NCI-H2081 (cell line): ENCODE results near the gene INPP4B.
A peak's percentile ranks its signal among the peaks of the same experiment; 100 is the strongest.

Experiments used
- DNase-seq, 2 experiments: peaks; one replicate each; lab custom pipeline; 2025; lab: John Stamatoyannopoulos, UW

Gene INPP4B

DNA sequence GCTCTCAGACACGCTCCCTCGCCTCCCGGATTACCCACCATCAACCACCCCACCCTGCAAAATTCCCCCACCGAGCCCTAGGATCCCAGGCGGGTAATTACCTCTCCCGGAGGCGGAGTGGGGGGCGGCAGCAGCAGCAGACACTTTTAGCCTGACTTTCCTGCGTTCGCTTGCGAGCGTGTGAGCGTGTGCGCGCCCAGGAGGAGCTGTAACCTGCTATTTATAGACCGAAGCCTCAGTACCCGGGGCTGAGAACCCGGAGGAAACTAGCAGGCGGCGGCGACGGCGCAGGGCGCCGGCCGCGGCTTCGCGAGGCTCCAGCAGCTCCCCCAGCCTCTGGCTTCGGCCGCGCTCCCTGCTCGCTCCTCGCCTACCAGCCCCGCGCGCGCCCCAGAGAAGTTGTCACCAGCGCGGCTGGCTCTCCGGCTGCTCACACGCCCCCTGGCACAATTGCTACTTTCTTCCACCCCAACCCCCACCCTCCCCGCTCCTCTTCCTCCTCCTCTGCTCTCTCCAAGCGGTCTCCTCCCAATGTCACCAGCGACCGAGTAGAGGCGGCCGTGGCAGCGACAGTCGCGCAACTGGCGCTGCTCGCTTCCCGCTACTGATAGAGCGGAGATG lies at the start of gene INPP4B:
Gene INPP4B (minus strand): TSS at position 194 of the 621 bp plus-strand sequence.
- peak; percentile 27 to 34 for DNase-seq

DNA sequence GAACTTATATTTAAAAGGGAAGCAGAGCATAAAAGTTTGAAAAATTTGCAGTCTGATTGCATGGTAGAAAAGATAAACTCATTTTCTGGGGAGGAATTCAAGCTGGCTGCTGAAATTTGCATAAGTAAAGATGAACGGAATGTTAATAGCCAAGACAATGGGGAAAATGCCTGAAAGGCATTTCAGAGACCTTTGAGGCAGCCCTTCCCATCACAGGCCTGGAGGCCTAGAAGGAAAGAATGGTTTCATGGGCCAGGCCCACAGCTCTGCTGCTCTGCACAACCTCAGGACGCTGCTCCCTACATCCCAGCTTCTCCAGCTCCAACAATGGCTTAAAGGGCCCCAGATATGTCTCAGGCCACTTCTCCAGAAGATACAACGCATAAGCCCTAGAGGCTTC lies 46.9 kb upstream of the INPP4B start:
- DNase-seq: no peak

DNA sequence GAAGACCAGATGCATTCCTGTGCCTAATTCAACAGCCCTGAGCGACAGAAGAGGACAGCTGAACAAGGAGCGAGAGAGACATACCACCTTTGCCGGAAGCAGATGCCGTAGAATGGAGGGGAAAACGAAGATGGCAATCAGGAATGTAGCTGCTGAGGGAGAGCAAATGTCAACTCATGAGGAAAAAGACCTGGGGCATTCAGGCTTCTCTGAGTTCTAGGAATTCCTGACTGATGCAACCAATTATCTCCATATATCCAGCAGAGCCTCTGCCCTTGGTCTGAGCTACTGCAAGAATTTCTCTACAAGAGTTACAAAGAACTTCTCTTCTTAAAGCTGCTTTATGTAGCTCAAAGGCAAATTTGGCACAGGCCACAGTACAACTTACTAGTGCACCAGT lies 40.5 kb upstream of the INPP4B start:
- no peak for DNase-seq

DNA sequence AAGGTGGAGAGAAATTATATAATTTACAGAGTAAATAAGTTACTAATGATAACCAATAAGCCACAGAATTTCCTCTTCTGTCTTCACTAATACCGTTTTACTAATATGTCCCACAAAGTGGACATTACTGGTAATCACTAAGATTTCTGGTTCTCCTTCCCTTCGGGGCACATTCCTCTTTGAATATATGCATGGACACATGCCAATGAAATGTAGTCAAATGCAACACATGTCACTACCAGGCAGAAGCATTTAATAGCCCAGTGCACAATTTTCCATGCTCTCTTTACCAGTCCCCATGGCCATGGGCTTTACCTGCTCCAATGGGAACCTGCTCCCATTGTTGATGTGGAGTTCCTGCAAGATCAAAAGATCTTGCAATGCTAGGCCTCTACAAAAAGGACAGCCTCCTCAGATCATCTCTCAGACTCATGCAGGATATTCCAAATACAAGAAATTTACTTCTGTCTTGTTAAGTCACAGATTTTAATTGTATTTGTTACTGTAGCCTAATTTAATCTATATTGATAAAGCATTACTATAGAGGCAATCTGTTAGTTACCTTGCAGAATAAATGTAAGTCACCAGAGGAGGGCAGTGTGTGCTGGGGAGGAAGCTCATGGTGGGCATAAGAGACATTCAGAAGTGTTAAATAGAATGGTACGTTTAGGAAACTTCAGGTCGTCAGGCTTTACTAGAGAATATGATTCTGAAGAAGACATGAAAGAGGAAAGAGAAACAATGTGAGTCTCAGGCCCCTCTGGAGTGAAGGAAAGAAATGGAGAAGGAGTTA lies 37.1 kb upstream of the INPP4B start:
- peak in 1 of 2 experiments; percentile 7 for DNase-seq

DNA sequence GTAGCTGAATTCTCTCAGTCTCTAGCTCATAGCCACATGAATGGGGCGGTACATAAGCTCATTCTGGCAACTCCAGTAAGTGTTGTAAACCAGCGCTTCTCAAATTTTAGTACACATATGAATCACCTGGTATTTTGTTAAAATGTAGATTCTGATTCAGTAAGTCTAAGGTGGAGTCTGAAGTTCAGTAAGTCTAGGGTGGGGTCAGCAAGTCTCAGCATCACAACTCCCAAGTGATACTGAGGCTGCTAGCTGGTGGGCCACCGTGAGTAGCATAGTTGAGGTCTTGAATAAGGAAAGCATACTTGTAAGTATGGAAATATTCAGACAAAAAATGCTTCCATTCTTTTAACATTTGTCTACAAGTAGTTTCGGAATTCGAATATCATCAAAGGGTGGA lies 36.1 kb upstream of the INPP4B start:
- no peak for DNase-seq

- DNase-seq: no peak
Observed at GRCh38 chr4:142881331-142881730, 35.2 kb upstream of the INPP4B start.

DNA sequence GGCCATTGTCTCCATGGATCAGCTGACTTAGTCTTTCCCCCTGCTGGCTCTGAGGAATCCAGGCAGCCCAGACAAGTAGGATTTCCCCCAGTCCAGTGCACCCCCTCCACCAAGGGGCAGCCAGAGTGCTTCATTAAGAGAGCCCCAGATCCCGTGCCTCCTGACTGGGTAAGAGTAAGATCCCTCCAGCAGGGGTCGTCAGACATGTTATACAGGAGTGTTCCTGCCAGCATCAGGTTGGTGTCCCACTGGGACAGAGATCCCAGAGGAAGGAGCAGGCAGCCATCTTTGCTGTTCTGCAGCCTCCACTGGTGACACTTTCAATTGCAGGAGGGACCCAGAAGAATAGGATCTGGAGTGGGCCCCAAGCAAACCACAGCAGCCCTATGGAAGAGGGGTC lies 29.0 kb upstream of the INPP4B start:
- DNase-seq: no peak

DNA sequence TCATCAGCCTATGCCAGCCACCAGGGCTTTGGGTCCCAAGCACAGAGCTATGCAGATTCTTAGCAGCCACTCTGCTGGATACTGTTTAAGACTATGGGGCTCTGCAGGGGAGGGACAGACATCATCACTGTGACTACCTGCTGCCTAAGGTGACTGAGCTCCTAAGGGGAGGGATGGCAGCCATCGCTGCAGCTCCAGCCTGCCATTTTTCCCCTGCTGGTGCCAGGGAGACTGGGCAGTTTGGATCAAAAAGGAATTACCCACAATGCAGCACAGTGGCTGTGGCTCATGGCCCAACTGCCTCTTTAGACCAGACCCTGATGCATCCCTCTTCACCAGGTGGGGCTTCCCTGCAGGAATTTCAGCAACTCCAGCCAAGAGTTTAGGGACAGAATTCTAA lies 28.6 kb upstream of the INPP4B start:
- no peak for DNase-seq

DNA sequence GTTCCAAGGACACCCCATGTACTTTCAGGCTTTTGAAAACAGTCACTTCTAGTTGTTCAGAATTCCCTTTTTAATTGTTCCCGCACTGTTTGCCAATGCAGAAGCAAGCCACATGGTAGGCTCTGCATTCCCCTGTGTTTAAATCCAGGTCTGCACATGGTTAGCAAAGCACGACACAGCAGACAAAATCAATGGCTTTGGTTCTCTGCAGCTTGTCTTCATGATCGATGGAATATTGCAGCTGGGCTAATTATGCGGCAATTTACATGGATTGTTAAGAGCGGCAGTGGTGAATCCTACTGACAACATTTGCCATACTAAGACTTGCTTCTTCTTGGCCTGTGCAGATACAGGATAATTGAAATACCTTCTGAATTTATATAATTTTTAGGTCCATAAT lies 20.6 kb upstream of the INPP4B start:
- DNase-seq: no peak

DNA sequence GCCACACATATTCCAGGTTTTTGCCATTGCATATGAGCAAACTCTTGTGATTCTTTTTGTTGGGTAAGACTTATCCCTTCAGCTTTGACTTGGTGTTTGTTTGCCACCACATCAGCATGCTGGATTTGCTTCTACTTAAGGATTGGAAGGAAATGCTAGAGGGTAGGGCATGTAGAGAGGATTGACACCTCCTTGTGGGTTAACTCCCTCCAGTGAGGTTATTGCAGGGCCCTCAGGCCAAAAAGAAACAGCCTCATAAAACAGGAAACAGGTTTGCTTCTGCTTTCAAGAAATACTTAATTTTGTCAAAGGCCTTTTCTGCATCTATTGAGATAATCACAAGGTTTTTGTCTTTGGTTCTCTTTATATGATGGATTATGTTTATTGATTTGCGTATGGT lies 15.2 kb upstream of the INPP4B start:
- DNase-seq: no peak

GRCh38 chr4:142858965-142859364 lies 12.9 kb upstream of the INPP4B start:
- no peak for DNase-seq

- no peak for DNase-seq
Observed at GRCh38 chr4:142858446-142858845, 12.3 kb upstream of the INPP4B start.

DNA sequence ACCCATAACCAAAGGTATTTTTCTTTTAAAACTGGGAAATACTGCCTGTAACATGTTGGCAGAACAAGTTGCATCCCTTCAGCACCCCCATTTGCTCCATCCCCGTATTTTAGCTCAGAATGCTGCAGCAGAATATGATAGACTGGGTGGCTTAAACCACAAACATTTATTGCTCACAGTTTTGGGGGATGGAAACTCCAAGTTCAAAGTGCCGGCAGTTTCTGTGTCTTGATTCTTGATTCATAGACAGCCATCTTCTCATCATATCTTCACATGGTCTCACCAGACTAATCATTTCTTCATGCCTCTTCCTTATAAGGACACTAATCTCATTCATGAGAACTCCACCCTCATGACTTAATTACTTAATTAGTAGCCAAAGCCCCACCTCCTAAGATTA lies 10.5 kb upstream of the INPP4B start:
- DNase-seq: no peak

DNA sequence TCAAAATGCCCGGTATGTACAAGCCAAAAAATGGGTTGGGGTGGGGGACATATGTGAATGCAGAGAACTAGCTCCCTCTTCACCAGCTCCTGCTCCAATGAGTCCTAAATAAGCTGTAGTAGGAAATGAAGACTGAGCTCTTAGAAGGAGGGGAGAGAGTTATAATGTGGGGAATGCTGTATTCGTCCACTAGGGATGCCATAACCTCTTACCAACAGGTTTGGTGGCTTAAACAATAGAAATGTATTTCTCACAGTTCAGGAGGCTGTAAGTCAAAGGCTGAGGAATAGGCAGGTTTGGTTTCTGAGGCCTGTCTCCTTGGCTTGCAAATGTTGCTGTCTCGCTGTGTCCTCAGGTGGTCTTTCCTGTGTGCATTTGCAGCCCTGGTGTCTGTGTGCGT lies 4.4 kb upstream of the INPP4B start:
- peak in 1 of 2 experiments; percentile 0 for DNase-seq

GRCh38 chr4:142846729-142847596 lies 862 bp upstream of the INPP4B start:
- DNase-seq: peak; percentile 67 to 68

- DNase-seq: no peak
Observed at GRCh38 chr4:142845293-142846107, 601 bp downstream of the INPP4B start.

DNA sequence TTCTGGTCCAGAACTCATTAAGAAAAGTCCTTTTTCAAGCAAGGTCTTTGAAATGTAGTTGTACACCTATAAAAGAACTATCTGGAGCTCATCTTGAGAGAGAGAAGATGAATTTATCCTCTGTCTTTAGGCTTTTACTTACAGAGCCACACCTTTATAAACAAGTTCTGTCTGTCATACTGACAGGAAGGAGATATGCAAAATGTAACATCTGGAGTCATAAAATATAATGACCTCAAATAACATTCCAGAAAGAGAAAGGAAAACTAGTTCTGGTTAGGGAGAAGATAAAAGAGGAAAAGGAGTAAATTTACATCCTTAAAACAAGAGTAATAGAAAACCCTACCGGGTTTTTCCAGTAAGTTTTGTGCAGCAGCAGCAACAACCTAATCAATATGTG lies 1.3 kb downstream of the INPP4B start:
- no peak for DNase-seq

- peak in 1 of 2 experiments; percentile 12 for DNase-seq
Observed at GRCh38 chr4:142840516-142841123, 5.5 kb downstream of the INPP4B start.

- DNase-seq: no peak
Observed at GRCh38 chr4:142838778-142839177, 7.3 kb downstream of the INPP4B start.

DNA sequence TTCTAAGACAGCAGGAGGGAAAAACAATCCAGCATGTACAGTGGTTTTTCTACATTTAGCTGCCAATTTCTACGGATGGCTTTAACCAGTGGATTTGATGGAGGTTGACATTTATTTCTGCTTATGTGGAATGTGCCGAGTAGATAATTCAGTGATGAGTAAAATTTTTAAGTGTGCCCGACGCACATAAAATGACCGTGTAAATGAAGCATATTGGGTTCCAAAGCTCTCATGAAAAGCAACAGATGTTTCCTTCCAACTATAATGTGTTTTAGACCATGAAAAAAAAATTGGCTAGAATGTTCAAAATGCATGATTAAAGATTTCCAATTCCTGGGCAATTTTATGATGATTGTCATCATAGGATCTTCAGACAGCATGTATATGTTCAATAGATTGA lies 14.1 kb downstream of the INPP4B start:
- no peak for DNase-seq

DNA sequence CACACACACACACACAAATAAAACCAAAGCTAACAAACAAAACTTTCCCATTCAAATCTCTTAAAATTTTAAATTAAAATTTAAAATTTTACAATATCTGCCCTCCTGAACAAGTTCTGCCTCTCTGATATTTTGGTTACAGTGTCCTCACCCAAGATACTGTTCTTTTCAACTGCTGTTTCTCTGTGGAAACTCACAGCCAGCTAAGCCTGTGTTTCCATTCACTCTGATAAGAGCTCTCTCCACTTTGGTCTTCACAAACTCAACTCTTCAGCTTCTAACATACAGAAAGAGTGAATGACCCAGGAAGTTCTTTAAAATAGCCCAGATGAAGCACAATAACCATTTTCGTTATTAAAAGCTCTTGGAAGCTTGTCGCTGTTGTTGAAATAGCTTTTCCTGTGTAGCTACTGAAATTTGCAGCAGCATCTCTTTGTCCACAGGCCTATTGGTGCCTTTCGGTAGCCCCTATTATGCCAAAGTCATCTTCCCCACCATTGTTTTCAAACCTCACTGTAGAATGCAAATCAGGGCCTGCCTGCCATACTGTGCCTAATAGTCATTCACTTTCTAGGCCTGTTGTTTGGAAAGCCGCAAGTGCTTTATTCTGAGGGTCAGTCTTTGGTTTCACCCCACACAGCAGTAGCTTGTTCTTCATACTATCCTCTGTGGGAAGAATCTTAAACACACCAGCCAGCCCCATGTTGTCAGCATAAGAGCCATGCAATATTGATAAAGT lies 19.4 kb downstream of the INPP4B start:
- no peak for DNase-seq
